ENCODE data around the gene LRRK1.

LRRK1 gene

DNA sequence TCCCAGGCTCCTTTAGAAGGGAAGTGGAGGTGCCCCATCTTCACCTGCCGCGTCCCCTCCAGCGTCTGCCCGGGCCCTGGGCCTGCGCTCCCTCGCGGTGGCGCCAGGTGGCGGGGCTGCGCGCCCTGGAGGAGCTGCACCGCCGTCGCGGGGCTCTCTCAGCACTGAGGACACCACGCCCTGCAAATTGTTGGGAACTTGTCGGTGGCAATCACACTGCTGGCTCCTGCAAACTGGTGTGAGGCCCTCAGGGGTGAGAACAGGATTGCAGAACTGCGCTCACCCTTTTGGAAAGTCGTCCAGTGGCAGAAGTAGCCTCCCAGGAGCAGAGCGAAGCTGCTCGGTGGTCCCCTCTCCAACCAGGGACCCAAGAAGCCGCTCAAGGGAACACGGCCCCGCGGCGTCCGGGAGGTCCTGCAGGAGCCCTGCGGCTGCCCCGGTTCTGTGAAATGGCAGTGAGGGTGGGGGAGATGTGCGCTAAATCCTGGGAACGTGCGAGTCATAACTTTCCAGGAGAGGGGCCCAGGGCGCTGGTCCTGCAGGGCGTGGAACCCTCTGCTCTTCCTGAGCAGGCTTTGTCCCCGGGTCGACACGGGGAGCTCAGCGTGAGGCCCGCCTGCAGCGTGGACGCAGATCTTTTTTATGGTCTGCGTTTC is 995 bp upstream of the LRRK1 start:
- DNase-seq: peak; percentile 55 to 71

DNA sequence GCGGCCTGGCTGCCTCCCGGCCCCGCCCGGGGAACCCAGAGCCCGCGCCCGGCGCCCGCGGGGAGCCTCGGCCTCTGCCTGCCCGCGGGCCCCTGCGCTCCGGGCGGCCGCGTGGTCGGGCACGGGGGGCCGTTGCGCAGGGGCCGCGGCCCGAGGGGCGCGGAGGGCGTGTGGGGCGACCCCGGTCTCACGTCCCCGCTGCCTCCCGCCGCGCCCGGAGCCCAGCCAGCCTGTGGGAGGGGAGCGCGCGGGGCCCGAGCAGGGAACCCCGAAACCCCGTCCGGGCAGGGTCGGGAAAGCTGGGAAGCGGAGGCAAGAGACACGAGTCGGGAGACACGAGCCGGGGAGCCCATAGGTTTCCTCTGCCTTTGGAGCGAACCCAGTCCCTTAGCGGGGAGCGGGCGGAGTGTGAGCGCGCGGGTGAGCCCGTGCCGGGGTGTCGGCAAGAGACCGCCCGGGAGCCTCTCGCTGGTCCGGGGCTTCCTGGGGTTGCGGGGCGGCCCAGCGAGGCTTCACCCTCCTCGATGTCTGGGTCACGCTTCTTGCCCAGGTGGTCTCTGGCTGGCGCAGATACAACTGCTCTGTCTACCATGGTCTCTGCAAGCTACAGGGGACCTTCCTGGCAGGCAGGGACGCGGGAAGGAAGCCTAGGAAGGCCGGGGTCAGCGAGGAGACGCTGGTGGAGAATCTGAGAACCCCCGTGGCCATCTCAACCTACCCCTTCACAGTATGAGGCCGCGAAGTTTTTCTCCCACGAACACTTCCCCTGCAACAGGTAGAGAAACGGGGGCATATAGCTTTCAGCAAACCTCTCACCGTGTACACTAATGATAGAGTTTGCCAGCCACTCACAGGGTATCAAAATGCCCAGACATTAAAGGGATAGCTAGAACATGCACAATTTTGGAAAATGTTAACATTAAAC is 586 bp downstream of the LRRK1 start:
- DNase-seq: no peak

DNA sequence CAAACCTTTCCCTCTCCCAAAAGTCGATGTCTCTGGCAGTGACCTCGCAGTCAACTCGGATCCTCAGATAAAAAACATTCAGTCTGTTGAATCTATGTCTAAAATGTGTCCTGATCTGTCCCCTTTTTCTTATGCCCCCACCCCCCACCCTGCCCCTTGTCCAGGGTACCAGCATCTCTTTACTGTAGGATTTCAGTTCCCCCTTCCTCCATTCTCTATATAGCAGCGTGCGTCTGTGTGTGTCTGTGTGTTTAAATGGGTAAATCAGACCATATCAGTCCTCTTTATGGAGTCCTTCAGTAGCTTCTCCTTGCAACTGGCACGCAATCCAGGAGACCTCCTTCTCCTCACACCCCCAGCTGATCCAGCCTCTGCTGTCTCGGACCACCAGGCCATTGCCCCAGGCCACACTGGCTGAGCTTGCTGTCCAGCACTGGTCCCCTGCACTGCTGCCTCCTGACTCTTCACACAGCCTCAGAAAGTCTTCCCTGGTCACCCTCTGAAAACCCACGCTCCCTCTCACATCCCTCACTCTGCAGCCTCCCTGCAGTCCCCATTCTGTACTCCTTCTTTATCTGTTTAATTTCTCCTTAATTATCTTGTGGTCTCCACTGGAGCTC is 1.5 kb downstream of the LRRK1 start:
- DNase-seq: no peak

DNA sequence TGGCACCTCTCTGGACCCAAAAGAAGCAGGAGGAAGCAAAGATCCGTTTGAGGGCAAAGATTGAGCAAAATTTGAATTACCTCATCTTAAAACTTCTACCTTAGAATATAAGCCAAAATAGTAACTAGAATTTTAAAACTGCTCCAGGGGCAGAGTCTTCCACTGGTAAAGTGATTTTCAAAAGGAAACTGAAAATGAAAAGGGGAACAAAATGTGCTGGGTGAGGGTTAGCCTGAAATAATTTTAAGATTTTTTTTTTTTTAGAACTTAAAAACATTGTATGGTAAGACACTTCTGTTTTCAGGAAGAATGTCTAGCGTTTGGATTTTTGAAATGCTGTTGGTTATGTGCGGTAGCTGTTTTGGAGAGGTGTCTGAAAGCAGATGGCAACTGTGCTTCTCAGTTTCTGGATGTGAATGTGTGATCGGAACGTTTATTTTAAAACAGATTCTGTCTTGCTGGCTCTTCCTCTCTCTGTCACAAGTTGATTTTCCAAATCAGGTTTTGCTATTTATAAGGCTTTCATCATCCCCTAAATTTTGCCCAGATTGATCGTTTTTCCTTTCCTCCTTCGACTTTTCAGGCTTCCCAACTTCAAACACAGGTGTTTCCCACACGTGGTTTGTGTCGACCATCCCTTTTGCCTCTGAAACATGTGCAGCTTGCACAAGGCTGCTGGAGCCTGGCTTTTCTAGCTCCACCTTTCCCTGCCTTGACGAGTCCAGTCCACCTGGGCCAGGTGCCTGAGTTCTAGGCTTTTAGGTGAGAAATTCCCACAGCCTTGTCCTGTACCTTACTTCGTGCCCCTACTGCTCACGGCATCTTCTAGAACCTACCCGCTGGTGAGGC is 3.3 kb downstream of the LRRK1 start:
- no peak for DNase-seq

DNA sequence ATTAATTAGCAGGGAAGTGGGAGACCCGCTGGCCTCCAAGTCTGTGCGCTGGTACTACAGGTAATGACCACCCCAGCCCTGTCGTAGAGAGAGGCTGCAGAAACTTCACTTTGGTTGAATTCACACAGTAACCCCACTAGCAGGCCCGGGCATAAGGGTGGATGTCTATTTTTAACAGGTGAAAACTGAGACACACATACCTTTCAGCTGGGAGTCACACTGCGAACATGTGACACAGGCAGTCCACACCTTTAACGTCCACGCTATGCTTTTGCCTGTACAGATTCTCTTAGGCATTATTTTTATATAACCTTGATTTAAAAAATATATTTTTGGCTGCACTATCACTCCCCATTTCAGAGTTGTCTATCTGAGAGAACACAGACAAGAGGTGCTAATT is 3.9 kb downstream of the LRRK1 start:
- DNase-seq: no peak

DNA sequence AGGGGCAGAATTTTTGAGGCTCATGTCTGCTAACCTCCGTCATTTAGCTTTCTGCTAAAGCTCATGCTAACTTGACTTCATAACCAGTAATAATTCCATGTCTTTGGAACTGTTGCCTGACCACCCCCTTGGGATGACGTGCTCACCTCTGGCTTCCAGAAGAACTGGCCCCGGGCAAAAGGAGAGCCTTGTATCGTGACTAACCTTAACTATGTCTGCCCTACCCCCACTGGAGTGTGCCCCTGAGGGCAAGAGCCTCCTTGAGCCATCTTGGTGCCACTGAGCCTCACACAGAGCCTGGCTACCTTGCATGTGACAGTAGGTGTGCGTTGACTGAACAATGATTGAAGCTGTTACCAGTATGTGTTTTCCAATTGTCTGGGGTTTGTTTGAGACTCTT is 4.7 kb downstream of the LRRK1 start:
- no peak for DNase-seq

DNA sequence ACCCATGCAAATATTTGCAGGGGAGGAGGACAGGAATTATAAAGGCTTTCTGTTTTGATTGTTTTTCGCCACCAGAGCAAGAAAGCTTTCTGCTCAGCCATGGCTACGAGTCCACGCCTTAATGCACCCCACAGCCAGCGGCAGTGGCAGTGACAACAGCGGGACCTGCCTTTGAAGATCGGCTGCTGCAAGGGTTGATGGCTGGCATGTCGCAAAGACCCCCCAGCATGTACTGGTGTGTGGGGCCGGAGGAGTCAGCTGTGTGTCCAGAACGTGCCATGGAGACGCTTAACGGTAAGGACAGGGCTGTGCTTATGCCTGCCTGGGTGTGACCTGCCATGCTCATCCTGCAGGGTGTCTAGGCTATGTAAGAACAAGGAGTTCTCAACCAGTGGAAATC is 5.3 kb downstream of the LRRK1 start:
- no peak for DNase-seq

DNA sequence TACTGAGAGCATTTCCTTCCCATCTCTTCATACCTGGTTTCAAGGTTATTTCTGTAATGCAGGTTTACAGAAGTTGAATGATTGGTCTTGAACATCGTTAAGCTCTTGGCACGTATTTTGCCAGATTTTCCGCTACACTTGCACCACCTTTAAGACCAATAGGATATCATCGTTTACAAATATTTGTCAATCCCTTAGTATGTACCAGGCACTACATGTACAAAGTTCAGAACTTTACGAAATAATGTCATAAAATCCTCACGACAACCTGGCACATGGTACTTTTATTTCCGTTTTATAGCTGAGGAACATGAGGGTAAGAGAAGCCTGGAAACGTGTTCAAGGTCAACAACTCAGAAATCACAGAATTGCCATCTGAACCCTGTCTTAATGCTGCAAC is 6.3 kb downstream of the LRRK1 start:
- no peak for DNase-seq

DNA sequence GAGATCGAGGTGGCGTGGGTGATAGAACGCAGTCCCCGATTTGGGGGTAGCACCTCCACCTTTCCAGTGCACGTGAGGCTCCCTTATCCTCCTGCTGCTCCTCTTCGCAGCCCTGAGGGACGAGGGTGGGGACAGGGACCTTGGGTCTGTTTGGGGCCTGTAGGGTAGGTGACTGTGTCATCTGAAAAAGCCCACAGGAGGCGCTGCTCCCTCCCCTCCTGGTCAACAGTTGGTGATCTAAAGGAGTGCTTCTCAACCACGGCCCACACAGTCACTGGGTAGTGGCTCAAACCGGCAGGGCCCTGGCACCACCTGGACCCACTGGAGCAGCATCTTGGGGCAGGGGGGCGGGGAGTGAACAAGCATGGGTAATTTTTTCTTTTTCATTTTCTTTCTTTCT is 7.1 kb downstream of the LRRK1 start:
- peak in 1 of 2 donors; percentile 11 for DNase-seq

DNA sequence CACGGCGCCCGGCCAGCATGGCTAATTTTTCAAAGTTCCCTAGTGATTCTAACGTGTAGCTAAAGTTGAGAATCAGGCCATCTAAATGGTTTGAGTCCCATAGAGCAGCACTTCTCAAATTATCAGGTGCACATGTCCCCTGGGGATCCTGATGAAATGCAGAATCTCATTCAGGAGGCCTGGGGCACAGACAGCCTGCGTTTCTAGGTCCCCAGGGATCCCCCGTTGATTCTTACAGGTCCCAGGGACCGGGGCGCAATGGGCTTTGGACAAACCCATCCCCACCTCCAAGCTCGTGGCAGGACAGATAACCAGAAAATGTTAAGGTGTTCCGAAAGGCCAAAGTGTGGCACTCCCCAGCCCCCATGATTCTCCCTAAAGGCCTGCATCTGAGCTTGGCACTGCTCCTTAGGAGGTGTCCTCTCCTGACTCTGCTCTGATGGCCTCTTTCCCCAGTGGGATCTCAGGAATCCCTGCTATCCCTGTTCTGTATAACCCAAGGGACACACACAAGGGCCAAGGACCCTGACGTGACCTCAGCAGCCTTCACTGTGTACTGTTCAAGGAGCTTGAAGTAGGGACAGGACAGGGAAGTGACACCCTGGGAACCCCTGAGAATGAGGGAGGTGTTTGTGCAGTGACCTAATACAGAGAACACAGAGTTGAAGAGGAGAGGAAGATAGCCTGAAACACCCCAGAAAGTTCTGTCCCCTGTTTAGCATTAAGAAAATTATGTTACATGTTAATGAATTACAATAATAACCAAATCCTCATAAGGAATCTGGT is 8.0 kb downstream of the LRRK1 start:
- peak in 1 of 2 donors; percentile 32 for DNase-seq

DNA sequence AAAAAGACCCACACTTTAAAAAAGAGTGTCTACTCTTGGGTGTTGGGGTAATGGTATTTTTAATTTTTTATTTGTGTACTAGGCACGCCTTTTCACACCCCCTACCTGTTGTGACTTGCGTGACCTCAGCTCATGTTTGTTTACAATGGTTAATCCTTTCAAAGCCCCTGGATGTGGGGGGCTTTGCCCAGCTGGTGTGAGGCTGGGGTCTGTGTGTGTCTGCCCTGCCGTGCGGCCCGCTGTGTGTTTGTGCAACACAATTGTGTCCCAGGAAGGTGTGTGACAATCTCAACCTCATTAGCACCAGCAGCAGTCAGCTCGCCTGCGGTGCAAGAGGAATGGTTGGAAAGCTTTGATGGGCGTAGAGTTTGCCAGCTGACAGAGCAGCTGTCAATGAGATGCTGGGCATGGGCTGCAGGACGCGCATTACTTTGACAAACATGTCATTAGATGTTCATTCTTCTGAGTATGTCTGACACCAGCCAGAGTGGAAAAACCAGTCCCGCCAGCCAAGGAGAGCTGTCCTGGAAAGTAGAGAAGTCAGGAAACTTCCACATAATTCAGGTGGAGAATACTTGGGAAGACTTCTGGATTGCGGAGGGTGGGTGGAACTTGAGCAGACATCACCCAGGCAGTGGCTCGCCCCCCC is 9.6 kb downstream of the LRRK1 start:
- no peak for DNase-seq

DNA sequence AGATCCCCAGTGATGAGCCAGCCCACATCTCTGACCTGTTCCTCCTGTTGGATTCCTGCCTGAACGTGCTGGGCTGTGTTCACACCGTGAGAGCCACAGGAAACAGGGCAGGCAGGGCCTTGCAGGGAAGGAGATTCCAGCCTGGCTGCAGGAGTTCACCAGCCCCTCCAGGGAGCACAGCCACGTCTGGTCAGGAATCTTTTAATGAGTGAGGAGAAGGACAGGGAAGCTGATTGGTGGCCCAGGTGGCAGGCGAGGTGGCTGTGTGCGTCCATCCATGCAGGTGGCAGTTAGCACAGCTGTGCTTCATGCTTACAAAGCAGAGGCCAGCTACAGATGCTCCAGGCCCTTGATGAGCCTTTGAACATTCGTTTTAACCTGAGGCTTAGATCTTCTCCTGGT is 10.5 kb downstream of the LRRK1 start:
- DNase-seq: no peak

DNA sequence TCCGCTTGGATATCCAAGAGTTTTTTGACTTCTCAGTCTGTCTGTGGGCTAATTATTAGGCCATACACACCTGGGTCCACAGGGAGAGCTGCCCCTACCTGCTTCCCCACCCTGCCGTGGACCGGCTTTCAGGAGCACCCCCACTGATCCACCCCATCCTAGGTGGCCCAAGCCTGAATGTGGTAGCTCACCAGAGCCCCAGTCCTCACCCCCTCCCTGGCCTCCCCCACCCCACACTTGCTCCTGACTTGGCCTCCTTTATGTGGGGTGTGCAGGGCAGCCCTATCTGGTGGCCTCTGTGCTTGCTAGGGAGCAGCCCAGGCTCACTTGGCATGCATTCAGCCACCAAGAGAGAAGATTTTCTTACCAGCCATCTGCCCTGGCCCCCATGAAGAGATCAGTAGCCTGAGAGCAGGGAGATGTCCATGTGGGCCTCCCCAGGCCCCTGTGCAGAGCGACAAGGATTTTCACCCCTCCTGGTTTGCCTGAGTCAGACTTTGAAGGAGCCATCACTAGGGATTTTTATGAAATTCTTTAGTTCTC is 11.2 kb downstream of the LRRK1 start:
- no peak for DNase-seq

DNA sequence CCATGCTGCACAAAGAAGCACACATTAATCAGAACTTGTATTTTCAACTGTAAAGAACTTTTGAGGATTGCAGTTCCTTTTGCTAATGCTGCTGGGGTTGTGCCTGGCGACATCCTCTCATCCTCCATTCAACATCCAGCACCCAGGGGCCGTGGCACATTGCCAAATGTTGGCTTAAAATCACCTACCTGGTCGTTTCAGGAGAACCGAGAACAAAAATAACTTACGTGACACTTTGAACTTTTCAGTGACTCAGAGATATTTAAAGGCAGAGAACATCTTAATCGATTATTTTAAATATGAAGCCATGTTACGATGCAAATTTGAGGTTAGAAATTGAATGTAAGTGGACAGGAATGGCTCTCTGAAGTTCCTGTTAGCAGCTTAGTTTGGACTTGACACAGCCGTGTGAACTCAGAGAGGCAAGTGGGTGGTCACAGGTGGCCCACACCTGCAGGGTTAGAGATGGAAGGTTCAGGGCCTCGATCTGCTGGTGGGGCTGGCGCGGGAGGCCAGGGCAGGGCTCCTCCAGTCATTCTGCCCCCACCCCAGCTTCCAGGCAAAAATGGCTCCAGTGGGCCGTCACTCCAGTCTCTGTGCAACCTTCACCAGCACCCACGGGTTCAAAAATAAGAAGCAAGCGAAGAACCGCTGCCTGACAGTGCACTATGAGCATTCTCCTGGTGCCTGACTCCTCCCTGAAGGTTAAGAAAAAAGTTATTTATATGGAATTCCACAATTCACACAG is 12.2 kb downstream of the LRRK1 start:
- no peak for DNase-seq

DNA sequence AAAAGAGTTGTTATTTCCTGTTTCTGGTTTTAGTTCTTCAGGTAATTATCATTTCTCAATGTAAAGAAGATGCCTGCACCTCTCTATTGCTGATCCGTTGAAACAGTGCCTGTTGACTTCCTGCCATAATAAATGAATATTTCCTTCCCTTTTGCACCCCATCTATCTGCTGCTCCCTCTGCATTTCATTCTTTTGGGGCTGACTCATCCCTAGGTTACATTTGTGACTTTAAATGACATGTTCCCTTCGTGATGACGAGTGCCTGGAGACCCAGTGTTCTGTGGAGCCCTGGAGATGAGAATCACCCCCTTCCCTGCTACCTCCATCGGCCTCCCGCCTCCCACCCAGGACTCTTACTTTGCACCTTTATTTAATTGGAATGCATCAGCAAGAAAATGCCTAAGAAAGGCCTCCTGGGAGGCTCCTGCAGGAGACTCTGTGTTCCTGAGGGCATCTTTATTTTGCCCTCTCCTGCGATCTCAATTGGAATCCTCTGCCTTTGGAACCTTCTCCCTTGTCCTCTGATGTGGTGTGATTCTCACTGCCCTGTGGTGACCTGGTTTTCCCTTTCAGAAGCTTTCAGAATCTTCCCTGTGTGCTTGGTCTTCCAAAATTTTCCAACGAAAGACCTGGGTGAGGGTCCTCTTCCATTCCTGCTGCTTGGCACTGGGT is 13.7 kb downstream of the LRRK1 start:
- DNase-seq: no peak

DNA sequence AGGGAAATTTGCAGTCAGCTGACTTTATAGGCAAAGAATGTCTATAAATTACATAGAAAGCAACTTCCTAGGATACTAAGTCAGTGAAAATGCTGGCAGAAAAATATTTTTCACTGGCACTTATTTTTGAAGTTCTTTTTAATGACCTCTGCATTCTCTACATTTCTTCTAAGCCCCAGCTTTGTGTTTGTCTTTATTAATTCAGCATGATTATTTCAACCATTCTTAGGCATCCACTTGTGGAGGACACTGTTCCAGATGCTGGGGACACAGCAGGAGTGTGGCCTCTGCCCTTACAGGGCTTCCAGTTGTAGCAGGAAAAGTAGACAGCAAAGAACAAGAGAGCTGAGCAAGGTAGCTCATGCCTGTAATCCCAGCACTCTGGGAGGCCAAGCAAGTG is 15.0 kb downstream of the LRRK1 start:
- DNase-seq: no peak

DNA sequence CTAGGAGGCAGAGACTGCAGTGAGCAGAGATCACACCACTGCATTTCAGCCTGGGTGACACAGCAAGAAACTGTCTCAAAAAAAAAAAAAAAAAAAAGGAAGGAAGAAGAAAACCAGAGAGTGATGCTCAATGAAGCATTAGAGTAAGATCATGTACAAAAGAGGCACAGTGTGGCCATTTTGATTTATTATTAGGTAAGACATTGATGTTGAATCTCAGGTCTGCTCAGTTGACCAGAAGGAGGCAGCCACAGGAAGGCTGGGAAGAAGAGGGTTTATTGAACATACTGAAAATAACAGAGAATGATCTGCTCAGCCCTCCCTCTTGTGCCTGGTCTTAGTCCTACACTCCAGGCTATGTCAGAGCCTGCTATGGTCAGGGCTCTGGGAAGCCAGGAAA is 15.6 kb downstream of the LRRK1 start:
- no peak for DNase-seq

DNA sequence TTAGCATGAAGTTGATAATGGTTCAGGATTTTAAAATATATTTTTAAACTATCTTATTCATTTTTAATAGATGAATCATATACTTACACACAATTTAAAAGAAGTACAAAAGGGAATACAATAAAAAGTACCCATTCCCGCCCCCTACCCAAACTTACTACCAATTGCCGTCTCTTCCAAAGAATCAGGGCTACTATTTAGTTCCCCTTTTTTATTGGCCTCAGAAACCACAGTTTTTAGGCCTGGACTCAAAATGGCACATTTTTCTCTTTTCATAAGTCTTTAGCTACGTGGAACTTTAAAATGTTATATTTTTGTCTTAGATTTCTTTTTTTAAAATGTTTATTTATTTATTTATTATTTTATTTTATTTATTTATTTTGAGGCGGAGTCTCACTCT is 18.0 kb downstream of the LRRK1 start:
- no peak for DNase-seq

DNA sequence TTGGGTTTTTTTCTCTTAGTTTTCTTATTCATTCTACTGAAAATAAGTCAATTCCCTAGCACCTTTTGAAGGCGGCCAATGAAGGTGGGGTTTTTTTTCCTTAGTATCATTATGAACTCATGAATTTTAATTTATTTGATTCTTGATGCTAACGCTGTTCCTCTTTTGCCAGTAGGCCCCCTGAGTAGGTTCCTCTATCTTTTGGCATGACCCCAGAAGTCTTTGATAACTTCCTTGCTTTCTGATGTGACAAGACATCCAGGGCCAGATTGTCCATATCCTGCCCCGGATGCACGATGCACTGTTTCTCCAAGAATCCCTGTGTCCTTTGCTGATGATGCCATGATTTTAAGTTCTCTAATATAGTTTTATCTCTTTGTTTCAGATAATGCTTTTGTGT is 20.6 kb downstream of the LRRK1 start:
- no peak for DNase-seq

DNA sequence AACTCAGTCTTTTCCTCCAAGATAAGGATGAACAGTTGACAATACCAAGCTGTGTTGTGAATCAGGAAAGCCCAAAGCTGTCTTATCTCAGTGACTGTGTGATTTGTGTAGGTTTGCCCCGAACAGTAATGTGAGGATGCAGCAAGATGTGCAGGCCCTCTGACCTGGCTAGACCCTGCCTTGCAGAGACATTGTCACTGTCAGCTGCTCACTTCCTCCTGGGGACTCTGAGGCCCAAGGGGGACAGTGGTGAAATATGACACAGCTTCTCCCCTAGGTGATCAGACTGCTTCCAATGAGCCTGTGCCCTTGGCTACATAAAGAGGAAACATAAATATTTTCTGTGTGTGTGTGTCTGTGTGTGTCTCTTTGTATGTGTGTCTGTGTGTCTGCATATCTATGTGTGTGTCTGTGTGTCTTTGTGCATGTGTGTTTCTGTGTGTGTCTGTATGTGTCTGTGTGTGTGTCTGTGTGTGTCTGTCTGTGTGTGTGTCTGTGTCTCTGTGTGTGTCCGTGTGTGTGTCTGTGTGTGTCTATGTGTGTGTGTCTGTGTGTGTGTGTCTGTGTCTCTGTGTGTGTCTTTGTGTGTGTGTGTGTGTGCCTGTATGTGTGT is 21.7 kb downstream of the LRRK1 start:
- peak; percentile 17 to 71 for DNase-seq
